HEK293T (cell line): ENCODE data around the gene TRPM2.

Experiments used
- ARNT ChIP-seq: fragments of 450-650 bp; IDR thresholded peaks from 2 replicates; pipeline ENCODE4 v1.6.1; 2017; ENCODE audit warnings: mild to moderate bottlenecking
- CTBP1 ChIP-seq: fragments of 450-650 bp; IDR thresholded peaks from 2 replicates; pipeline ENCODE4 v1.6.1; 2016; ENCODE audit warnings: borderline replicate concordance
- ELF4 ChIP-seq: fragments of 450-650 bp; IDR thresholded peaks from 2 replicates; pipeline ENCODE4 v1.6.1; 2017; ENCODE audit warnings: antibody characterized with exemption
- FOXA1 ChIP-seq: fragments of 450-650 bp; IDR thresholded peaks from 2 replicates; pipeline ENCODE4 v1.6.1; 2016; ENCODE audit warnings: mild to moderate bottlenecking
- FOXM1 ChIP-seq: fragments of 450-650 bp; IDR thresholded peaks from 2 replicates; pipeline ENCODE4 v1.6.1; 2017; ENCODE audit warnings: mild to moderate bottlenecking, borderline replicate concordance
- L3MBTL2 ChIP-seq: fragments of 450-650 bp; conservative IDR thresholded peaks from 2 replicates; pipeline ENCODE4 v1.6.1; 2016; ENCODE audit warnings: mild to moderate bottlenecking
- LEF1 ChIP-seq: fragments of 450-650 bp; IDR thresholded peaks from 2 replicates; pipeline ENCODE4 v1.6.1; 2017; ENCODE audit warnings: mild to moderate bottlenecking, borderline replicate concordance
- NFRKB ChIP-seq: fragments of 450-650 bp; IDR thresholded peaks from 2 replicates; pipeline ENCODE4 v1.6.1; 2016; ENCODE audit warnings: mild to moderate bottlenecking, moderate library complexity
- SP1 ChIP-seq: fragments of 450-650 bp; IDR thresholded peaks from 2 replicates; pipeline ENCODE4 v1.6.1; 2017
- SUZ12 ChIP-seq: fragments of 450-650 bp; IDR thresholded peaks from 2 replicates; pipeline ENCODE4 v1.6.1; 2016; ENCODE audit warnings: mild to moderate bottlenecking
- TARDBP ChIP-seq: fragments of 450-650 bp; IDR thresholded peaks from 2 replicates; pipeline ENCODE4 v1.6.1; 2016
- ZNF384 ChIP-seq: fragments of 450-650 bp; IDR thresholded peaks from 2 replicates; pipeline ENCODE4 v1.6.1; 2016

DNA sequence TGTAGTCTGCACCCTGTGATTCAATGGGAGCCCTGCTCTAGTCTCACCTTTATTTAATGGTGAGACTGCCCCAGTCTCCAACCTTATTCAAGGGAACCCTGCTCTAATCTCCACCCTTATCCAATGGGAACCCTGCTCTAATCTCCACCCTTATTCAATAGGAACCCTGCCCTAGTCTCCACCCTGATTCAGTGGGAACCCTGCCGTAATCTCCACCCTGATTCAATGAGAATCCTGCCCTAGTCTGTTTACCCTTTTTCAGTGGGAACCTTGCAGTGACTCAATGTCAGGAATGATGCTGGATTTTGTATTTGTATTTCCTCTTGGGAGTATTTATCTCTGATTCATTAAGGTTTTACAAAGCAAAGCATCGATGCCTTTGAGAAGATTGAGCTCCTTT is 39.5 kb downstream of the TRPM2 start:
- no peak for TF ChIP-seq TARDBP
- TF ChIP-seq ELF4: no peak
- no peak for TF ChIP-seq CTBP1
- no peak for TF ChIP-seq FOXA1
- TF ChIP-seq FOXM1: no peak
- no peak for TF ChIP-seq SUZ12
- TF ChIP-seq NFRKB: no peak
- TF ChIP-seq SP1: no peak
- no peak for TF ChIP-seq L3MBTL2
- TF ChIP-seq ARNT: no peak
- no peak for TF ChIP-seq ZNF384
- TF ChIP-seq LEF1: no peak
